SU-DHL-6 (cell line): Measurements from ENCODE around the gene KRT6B.

Source experiments
- H2AFZ ChIP-seq: fragments of 200-600 bp; sonication (generic); 2 replicates; pipeline ENCODE4 v1.6.1; 2014; ENCODE audit warnings: low read depth, mild to moderate bottlenecking, moderate library complexity, mixed read lengths, antibody characterized with exemption, low read length; ENCODE audit not compliant: severe bottlenecking
- H3F3A ChIP-seq: fragments of 200-600 bp; shearing (Covaris generic); 2 replicates; pipeline ENCODE4 v1.6.0; 2016; ENCODE audit warnings: antibody characterized with exemption, mild to moderate bottlenecking; ENCODE audit not compliant: insufficient read depth
- H3K27ac ChIP-seq: fragments of 200-600 bp; sonication (generic); 2 replicates; pipeline ENCODE4 v1.5.1; 2016; ENCODE audit warnings: low read depth, mild to moderate bottlenecking, low read length, moderate library complexity, mixed read lengths
- H3K27me3 ChIP-seq: fragments of 200-600 bp; sonication (generic), shearing (Covaris generic); 2 replicates; pipeline ENCODE4 v1.6.0; 2014; ENCODE audit warnings: mild to moderate bottlenecking, low read length
- H3K36me3 ChIP-seq: fragments of 200-600 bp; sonication (generic); 2 replicates; pipeline ENCODE4 v1.6.1; 2014; ENCODE audit warnings: mild to moderate bottlenecking, low read length, mixed read lengths
- H3K4me2 ChIP-seq: fragments of 300-600, 200-600 bp; shearing (Covaris generic), sonication (generic); 2 replicates; pipeline ENCODE4 v1.6.0; 2014; ENCODE audit warnings: low read length, low read depth, mild to moderate bottlenecking; ENCODE audit not compliant: poor library complexity, severe bottlenecking
- H3K4me3 ChIP-seq: fragments of 200-600 bp; sonication (generic); 2 replicates; pipeline ENCODE4 v1.5.1; 2014; ENCODE audit warnings: antibody characterized with exemption, low read length, mild to moderate bottlenecking, mixed read lengths; ENCODE audit not compliant: insufficient read depth, poor library complexity, severe bottlenecking
- H3K79me2 ChIP-seq: fragments of 200-600 bp; sonication (generic); 2 replicates; pipeline ENCODE4 v1.6.1; 2014; ENCODE audit warnings: mild to moderate bottlenecking, low read length, moderate library complexity; ENCODE audit not compliant: insufficient read depth
- H3K9ac ChIP-seq: fragments of 200-600 bp; sonication (generic); 2 replicates; pipeline ENCODE4 v1.7.0; 2014; ENCODE audit warnings: mild to moderate bottlenecking, low read length
- H3K9me2 ChIP-seq: fragments of 200-600 bp; sonication (generic); replicated peaks from 2 replicates; pipeline ENCODE4 v1.6.1; 2014; ENCODE audit warnings: low read length; ENCODE audit not compliant: insufficient read depth
- H3K9me3 ChIP-seq: fragments of 200-600 bp; sonication (generic); 2 replicates; pipeline ENCODE4 v1.6.1; 2014; ENCODE audit warnings: low read length, mixed read lengths; ENCODE audit not compliant: insufficient read depth
- H4K20me1 ChIP-seq: fragments of 200-600 bp; sonication (generic); 2 replicates; pipeline ENCODE4 v1.6.1; 2014; ENCODE audit warnings: low read depth, mild to moderate bottlenecking, antibody characterized with exemption, low read length, moderate library complexity, mixed read lengths
- EZH2phosphoT487 ChIP-seq: fragments of 200-600 bp; sonication (generic), shearing (Covaris generic); conservative IDR thresholded peaks from 2 replicates; pipeline ENCODE4 v1.6.1; 2018; ENCODE audit warnings: mild to moderate bottlenecking, antibody characterized with exemption, low read length, moderate library complexity, mixed read lengths
- TF ChIP-seq, protein P1 (sequence below): fragments of 200-600 bp; sonication (generic); IDR thresholded peaks from one replicate; pipeline ENCODE4 v1.5.1; 2017; ENCODE audit warnings: antibody characterized with exemption, mild to moderate bottlenecking, low read length, moderate library complexity; ENCODE audit not compliant: insufficient read depth, poor library complexity, severe bottlenecking

Gene KRT6B

DNA sequence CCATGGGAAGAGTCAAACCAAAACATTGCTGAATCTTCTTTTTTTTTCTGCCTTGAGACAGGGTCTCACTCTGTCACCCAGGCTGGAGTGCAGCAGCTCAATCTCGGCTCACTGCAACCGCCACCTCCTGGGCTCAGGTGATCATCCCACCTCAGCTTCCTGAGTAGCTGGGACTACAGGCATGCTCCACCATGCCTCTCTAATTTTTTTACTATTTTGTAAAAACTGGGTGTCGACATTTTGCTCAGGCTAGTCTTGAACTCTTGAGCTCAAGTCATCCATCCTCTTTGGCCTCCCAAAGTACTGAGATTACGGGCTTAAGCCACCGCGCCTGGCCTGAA, 16.3 kb downstream of the KRT6B start:
- no peaks in the 10 kb centered on the region for H3K27me3 ChIP-seq
- H3K9me3 ChIP-seq: no peaks in the 10 kb centered on the region
- H3K36me3 ChIP-seq: no peaks in the 10 kb centered on the region
- H4K20me1 ChIP-seq: no peaks in the 10 kb centered on the region
- TF ChIP-seq EZH2phosphoT487: no peak
- TF ChIP-seq, protein P1, sequence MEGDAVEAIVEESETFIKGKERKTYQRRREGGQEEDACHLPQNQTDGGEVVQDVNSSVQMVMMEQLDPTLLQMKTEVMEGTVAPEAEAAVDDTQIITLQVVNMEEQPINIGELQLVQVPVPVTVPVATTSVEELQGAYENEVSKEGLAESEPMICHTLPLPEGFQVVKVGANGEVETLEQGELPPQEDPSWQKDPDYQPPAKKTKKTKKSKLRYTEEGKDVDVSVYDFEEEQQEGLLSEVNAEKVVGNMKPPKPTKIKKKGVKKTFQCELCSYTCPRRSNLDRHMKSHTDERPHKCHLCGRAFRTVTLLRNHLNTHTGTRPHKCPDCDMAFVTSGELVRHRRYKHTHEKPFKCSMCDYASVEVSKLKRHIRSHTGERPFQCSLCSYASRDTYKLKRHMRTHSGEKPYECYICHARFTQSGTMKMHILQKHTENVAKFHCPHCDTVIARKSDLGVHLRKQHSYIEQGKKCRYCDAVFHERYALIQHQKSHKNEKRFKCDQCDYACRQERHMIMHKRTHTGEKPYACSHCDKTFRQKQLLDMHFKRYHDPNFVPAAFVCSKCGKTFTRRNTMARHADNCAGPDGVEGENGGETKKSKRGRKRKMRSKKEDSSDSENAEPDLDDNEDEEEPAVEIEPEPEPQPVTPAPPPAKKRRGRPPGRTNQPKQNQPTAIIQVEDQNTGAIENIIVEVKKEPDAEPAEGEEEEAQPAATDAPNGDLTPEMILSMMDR: no peak
- no peak overlapping the region for H2AFZ ChIP-seq
- no peak overlapping the region for H3K4me3 ChIP-seq
- no peaks in the 10 kb centered on the region for H3K79me2 ChIP-seq
- no peak overlapping the region for H3K27ac ChIP-seq
- no peaks in the 10 kb centered on the region for H3K9me2 ChIP-seq
- H3F3A ChIP-seq: no peaks in the 10 kb centered on the region
- no peak overlapping the region for H3K9ac ChIP-seq
- no peak overlapping the region for H3K4me2 ChIP-seq

DNA sequence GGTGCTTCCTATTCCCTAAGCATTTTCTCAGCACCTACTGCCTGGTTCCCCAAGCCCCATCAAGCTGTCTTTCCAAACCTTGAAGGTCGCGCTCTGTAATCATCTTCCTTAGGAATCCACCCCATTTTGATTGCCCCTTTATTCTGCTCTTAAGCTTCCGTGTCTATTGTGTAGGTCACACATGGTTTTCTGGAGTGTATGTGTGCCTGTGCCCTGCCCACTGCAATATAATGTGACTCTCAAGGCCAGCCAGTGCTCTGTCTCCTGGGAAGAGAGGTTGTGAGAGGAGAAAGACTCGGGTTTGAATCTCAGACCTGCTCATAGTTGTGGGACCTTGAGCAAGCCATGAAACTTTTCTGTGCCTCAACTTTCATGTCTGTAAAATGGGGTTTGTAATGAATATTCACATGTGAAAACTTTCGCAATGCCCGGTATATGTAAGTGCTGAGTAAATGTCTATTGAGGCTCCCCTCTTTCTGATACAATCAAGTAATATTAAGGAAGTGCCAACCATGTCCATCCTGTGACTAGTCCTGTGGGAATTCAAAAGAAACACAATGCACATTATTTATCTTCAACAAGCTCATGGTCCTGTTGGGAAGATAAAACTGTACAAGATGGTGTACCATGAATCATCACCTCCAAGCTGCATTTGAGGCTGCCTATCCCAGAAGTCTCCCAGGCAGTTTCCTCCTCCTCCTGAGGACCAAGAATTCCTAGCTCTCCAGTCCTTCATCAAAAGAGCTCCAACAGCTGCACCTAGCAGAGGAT, 17.0 kb downstream of the KRT6B start:
- no peak overlapping the region for H3K9ac ChIP-seq
- H2AFZ ChIP-seq: no peak overlapping the region
- H3K4me2 ChIP-seq: no peak overlapping the region
- H3K9me3 ChIP-seq: no peaks in the 10 kb centered on the region
- H4K20me1 ChIP-seq: no peaks in the 10 kb centered on the region
- H3K27ac ChIP-seq: no peak overlapping the region
- no peaks in the 10 kb centered on the region for H3K27me3 ChIP-seq
- no peaks in the 10 kb centered on the region for H3K9me2 ChIP-seq
- TF ChIP-seq EZH2phosphoT487: no peak
- TF ChIP-seq, protein P1: no peak
- H3K79me2 ChIP-seq: no peaks in the 10 kb centered on the region
- H3K36me3 ChIP-seq: no peaks in the 10 kb centered on the region
- no peaks in the 10 kb centered on the region for H3F3A ChIP-seq
- H3K4me3 ChIP-seq: no peak overlapping the region

DNA sequence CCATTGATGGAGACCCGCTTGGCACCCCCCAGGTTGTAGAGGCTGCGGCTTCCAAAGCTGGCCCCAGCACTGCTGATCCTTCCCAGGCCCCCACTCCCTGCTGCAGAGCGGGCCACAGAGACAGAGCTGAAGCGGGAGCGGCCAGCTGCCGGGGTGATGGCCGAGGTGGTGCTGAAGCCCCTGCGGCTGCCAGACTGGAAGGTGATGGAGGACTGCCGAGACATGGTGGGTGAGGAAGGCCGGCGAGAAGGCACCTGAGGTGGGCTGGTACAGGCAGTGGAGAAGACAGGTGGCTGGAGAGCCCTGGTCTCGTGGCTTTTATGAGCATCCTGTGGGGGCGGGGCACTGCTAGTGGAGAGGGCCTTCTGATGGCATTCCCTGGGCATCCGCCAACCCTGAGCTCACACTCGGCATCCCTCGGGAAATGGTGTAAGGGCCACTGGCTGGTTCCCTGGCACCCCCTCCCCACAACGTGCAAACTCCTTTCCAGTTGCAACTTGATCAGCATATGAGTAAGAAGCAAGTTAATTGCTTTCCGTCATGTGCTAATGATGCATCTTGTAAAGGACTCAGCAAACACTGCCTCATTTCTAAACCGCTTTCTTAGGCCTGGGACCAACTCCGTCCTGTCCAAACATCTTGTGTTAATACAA, 17.7 kb downstream of the KRT6B start, which contains the start of gene KRT75:
KRT75 (minus strand) TSS at position 291 of the 653 bp plus-strand sequence; CDS start at position 224, 67 bp downstream.
- H3K4me2 ChIP-seq: no peak within 1 kb of the TSS
- H2AFZ ChIP-seq: no peak within 1 kb of the TSS
- no peaks in the 10 kb centered on the region for H3K9me3 ChIP-seq
- H4K20me1 ChIP-seq: no peaks in the 10 kb centered on the region
- H3K27ac ChIP-seq: no peak within 1 kb of the TSS
- H3K27me3 ChIP-seq: no peaks in the 10 kb centered on the region
- H3K4me3 ChIP-seq: no peak within 1 kb of the TSS
- no peak within 1 kb of the TSS for H3K9ac ChIP-seq
- H3K79me2 ChIP-seq: no peaks in the 10 kb centered on the region
- no peaks in the 10 kb centered on the region for H3K9me2 ChIP-seq
- H3K36me3 ChIP-seq: no peaks in the 10 kb centered on the region
- TF ChIP-seq EZH2phosphoT487: no peak
- TF ChIP-seq, protein P1: no peak
- H3F3A ChIP-seq: no peaks in the 10 kb centered on the region
